Glomerular visceral epithelial cell (primary cell): ENCODE measurements around the gene CYP2B6.
A peak's percentile ranks its signal among the peaks of the same experiment; 100 is the strongest.
"Not testable (repeated sequence)": the region's sequence is repeated elsewhere in the genome, so short reads cannot be mapped to it uniquely, and the experiment has no call there.

Experiments used
- DNase-seq: peaks from one replicate; pipeline ENCODE4 v3.0.0-alpha.2; 2016; ENCODE audit errors: extremely low spot score

Gene CYP2B6

DNA sequence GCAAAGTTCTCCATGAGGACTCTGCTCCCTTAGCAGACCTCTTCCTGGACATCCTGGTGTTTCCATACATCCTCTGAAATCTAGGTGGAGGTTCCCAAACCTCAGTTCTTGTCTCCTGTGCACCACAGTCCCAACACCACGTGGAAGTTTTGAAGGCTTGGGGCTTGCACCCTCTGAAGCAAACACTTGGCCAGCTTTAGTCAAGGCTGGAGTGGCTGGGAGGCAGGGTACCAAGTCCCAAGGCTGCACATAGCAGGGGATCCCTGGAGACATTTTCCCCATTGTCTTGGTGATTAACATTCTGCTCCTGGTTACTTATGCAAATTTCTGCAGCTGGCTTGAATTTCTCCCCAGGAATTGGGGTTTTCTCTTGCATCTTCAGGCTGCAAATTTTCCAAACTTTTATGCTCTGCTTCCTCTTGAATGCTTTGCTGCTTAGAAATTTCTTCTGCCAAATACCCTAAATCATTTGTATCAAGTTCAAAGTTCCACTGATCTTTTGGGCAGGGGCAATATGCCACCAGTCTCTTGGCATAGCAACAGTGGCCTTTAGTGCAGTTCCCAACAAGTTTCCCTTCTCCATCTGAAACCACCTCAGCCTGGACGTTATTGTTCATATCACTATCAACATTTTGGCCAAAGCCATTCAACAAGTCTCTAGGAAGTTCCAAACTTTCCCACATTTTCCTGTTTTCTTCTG, 10.2 kb upstream of the CYP2B6 start:
- not testable (repeated sequence) for DNase-seq

DNA sequence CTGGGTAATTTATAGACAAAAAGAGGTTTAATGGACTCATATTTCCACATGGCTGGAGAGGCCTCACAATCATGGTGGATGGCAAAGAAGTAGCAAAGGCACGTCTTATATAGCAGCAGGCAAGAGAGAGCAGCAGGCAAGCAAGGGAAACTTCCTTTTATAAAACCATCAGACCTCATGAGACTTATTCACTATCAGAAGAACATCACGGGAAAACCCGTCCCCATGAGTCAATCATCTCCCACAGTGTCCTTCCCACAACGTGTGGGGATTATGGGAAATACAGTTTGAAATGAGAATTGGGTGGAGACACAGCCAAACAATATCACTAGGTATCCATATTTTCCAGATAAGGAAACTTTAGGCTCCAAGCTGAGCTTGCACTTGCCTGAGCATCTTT, 9.5 kb upstream of the CYP2B6 start:
- no peak for DNase-seq

DNA sequence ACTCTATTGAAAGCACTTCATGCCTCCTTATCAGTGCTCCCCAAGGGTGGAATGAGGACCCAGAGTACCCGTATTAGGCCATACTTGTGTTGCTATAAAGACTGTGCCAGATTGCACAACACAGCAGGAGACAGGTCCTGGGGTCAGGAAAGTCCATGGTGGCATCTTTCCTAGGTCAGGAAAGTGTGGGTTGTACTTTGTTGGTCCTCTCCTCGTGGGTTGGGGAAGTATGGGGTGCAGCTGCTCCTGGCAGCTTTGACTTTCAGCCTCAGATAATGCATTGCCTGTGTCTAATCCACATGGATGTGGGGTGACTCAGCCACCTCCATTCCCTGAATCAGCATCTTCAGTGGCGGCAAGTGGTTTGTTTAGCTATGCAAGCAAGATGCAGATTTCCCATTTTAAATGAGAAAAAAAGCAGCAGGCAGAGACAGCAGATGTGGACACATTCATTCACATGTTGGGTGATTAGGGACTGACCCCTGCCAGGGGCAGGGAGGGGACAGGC, 8.4 kb upstream of the CYP2B6 start:
- DNase-seq, result no peak

DNA sequence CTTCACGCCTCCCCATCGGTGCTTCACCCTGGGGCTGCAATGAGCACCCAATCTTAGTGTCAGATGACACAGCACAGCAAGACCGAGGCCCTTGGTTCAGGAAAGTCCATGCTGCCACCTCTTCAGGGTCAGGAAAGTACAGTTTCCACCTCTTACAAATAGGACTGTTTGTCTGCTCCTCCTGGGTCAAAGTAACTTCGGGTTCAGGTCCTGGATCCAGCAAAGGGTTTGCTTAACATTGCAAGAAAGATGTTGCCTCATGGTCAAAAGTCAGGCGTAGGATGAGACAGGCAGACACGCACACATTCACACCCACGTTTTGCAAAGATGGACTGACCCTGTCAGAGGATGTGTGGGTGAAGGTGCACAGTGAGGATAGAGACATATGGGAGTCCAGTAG, 1.6 kb upstream of the CYP2B6 start:
- DNase-seq, result no peak

DNA sequence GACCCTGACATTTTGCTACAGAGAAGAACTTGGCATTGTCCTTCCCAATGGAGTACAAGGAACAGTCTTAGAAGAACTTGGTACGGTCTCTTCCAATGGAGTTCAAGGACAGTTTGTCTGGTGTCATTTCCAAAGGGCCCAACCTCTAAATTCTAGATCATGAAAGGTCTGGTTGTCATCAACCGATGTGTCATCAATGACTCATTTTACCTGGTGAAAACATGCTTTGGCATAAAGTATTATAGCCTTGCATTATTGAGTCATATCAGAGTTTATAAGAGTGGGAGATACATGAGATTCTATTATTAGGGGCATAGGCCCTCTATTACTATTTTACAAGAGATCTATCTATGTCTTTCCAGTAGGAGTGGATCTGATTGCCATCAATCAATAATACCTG, 4.3 kb downstream of the CYP2B6 start:
- no peak for DNase-seq

DNA sequence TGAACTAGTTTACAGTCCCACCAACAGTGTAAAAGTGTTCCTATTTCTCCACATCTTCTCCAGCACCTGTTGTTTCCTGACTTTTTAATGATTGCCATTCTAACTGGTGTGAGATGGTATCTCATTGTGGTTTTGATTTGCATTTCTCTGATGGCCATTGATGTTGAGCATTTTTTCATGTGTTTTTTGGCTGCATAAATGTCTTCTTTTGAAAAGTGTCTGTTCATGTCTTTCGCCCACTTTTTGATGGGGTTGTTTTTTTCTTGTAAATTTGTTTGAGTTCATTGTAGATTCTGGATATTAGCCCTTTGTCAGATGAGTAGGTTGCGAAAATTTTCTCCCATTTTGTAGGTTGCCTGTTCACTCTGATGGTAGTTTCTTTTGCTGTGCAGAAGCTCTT, 7.9 kb downstream of the CYP2B6 start:
- DNase-seq, result not testable (repeated sequence)

DNA sequence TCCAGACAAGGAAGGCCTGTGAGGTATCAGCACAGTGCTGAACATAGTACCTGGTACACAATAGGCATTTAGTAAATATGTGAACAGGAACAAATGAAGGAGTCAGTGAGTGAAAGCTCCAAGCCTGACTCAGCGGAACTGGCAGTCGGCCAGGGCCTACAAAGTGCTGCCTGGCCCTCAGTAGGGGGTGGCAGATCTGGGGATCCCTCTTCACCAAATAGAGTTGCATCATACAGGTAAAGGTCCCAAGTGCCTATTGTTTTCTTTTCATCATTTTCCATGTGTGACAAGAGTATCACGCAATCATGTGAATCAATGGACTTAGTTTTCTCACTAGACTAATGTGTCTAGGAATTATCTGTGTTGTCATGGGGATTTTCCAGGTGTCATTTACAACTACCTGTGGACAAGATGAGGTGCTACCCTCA, 9.2 kb downstream of the CYP2B6 start:
- peak; percentile 8 for DNase-seq

DNA sequence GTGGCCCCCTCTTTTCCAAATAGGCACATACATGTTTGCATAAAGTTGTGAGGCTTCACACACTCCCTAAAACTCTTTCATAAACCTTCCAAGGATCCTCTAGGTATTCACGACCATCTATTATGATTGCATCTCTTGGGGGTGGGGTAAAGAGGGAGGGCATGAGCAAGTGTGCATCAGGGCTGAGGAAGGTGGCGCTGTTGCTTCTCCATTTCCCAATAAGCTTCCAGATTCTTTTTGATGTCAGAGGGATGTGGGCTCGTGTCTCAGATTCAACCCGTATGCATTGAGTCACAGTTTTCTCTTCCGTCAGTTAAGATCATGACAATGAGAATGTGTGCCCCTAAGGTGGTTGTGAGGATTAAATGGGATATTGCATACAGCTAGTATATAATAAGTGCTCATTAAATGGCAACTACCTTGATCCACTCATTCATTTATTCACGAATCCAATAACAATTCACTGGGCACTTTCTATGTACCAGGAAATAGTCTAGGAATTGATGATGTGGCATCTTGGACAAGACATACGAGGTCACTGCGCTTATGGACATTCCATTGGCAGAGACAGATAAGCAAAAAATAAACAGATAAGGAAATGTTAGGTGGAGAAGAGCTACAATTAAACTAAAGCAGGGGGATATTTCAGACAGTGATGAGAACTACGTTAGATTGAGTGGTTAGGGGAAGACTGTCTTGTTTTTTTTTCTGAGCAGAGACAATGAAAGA, 10.3 kb downstream of the CYP2B6 start:
- no peak for DNase-seq

DNA sequence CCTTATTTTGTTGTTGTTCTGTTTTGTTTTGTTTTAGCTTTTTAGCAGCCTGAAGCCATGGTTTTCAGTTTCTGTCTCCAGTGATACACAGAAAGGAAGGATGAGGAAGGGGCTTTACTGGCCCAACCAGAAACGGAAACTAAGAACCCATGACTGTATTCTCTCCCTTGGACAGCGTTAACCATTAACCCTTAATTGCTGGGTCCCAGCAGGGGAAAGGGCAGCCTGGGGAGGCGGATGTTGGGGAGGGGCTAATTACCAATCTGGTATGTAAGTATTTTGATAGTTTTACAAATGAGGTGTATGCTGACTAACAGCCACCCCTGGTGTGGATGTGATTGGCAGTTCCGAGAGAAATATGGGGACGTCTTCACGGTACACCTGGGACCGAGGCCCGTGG, 12.6 kb downstream of the CYP2B6 start:
- not testable (repeated sequence) for DNase-seq

DNA sequence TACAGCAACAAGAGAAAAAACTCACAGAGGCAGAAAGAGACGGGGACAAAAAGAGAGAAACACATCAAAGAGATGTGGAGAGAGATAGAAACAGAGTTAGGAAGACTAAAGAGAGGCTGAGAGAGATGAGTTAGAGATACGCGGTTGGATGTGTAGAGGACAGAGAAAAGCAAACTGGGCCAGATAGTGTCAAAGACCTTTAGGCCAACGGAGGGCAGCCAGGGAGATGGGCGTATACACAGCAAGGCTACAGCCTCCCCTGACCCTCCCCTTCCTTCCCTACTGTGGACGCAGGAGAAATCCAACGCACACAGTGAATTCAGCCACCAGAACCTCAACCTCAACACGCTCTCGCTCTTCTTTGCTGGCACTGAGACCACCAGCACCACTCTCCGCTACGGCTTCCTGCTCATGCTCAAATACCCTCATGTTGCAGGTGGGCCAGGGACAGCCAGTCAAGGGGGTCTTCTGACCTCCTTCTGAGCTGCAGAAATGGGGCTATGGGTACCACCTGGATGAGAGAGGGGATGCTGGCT, 18.7 kb downstream of the CYP2B6 start:
- no peak for DNase-seq

DNA sequence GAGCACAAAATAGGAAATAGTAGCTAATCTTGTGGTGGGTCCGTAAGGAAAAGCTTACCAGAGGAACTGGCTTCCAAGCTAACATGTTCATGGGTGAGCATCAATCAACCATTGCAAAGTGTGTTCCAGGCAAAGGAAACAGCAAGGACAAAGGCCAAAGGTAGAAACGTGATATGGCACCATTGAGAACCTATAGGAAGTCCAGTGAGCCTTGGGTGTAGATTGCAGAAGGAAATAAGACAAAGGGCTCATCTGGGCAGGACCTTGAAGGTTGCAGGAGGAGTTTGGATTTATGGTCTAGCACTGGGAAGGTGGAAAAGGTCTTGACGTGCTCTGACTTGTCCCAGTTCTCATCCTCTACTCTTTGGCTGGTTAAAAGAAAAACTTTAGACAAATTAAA, 22.3 kb downstream of the CYP2B6 start:
- DNase-seq, result no peak

DNA sequence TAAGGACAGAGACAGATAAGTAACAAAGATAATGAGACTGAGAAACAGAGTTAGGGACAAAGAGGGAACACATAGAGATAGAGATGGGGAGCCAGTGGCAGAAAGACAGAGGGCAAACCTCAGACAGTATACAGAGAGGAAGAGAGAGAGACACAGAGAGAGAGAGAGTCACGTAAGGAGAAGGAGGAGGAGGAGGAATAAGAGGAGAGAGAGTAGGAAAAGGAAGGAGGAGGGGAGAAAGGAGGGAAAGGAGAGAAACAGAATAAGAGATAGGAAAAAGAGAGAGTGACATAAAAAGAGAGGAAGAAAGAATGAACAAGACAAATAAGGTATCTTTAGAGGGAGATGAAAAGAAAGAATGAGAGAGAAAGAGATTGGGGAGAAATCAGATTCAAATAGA, 23.6 kb downstream of the CYP2B6 start:
- DNase-seq, result no peak

DNA sequence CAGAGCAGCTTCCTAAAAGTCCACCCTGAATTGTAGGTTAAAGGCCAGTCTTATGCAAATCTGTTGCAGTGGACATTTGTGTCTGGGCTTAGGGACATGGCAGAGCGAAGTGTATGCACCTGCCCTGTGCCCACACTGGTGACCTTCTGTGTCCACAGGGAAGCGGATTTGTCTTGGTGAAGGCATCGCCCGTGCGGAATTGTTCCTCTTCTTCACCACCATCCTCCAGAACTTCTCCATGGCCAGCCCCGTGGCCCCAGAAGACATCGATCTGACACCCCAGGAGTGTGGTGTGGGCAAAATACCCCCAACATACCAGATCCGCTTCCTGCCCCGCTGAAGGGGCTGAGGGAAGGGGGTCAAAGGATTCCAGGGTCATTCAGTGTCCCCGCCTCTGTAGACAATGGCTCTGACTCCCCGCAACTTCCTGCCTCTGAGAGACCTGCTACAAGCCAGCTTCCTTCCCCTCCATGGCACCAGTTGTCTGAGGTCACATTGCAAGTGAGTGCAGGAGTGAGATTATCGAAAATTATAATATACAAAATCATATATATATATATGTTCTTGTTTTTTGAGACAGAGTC, 25.5 kb downstream of the CYP2B6 start:
- no peak for DNase-seq

DNA sequence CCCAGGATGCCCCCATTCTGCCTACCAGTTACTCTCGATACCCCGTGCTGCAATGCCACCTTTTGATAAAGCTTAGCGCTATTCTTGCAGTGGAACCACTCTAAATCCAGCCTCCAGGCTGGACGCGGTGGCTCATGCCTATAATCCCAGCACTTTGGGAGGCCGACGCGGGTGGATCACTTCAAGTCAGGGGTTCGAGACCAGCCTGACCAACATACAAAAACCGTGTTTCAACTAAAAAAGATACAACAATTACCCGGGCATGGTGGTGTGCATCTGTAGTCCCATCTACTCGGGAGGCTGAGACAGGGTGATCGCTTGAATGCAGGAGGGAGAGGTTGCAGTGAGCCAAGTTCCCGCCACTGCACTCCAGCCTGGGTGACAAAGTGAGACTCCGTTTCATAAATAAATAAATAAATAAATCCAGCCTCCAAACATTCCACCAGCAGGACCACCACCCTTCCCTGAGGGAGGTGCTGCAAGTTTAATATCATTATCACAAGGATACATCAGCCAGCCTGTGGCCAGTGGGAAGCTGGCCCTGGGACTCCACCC, 27.7 kb downstream of the CYP2B6 start:
- no peak for DNase-seq

DNA sequence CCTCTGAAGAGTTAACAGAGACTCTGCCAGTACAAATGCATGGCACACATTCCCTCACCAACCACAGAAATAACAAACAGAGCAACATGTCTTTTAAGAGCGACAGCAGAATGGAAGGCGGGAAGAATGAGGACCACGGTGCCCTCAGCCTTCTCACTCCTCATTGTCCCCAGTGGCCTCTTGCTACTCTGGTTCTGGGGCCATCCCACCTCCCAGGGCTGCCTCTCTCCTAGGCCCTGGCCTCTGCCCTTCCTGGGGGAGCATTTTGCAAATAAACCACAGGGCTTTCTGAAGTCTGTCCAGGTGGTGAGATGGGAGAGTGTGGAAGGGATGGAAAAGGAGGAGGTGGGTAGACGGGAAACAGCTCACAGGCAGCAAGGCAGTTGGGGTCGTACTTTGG, 28.3 kb downstream of the CYP2B6 start:
- no peak for DNase-seq

DNA sequence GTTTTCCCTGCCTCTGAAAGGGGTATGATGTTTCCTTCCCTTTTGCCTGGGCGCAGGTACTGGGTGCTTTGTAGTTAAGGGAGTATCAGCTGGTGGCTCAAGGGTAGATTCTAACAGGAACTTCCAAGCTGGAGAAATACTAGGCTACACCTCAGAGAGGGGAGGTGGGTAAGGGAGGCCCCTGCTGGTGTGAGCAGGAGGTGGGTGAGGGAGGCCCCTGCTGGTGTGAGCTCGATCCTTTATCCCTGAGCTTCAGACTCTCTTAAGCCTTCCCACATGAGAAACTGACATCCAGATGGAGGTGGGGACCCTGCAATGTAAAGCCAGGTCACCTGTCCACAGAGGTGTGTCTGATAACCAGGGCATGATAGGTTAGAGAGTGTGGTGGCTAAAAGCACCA, 32.1 kb downstream of the CYP2B6 start:
- no peak for DNase-seq

DNA sequence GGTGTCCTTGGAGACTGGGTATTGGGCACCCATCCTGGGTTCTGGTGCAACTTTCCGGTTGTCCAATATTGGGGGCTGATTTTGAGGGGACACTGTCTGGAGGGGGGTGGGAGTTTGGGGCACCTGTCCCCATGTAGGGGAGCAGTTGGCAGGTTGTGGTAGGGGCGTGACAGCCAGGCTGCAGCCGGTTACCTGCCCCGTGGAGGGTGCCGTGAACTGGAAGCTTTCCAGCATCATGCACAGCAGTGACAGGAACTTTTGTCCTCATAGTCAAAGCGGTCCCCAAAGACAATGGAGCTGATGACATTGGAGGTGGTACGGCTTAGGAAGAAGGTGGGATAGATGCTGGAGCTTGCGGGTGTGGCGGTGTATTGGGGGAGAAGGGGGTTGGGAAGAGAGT, 34.3 kb downstream of the CYP2B6 start:
- no peak for DNase-seq

DNA sequence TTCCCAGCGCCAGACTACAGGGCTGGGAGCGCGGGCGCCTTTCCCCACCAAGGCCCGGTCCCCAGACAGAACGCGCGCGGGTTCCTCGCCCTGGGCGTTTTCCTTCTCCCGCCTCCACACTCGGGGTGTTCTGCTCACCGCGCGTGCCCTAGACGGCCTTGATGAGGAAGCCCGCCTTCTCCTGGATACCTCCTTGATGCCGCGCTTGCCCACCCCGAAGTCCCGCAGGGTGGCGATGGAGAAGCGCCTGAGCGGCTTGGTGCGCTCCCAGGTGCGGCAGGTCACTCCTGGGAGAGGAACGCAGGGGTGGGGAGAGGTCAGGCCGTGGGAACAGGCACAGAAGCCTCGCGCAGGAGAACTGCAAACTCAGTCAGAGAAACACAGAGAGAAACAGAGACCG, 34.8 kb downstream of the CYP2B6 start:
- DNase-seq, result no peak

DNA sequence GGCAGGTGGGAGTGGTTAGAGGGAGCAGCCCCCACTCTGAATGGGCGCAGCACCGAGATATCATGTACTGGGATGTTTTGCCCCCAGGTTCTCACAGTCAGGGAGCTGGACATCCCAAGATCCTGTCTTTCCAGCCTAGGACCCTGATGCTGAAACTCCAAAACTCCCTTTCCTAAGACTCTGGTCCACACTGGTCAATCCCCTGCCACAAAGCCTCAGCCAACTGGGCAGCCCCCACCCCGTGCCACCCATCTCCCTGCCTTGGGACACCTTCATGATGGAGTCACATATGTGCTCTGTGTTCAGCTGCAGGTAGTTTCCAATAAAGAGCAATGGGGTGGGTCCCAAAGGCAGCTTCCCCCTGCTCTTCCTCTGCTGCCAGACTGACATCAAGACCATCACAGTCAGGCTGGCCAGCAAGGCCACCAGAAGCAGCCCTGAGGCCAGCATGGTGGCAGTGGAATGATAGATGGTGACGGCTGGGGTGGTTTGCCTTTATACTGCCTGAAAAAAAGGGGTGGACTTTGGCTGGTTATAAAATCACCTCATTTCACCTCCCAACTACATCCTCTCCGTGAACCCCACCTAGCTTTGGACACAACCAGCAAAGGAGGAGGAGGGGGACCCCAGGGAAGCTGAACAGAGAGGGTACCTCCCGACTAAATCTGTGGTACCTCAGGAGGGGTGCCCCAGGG, 36.3 kb downstream of the CYP2B6 start:
- no peak for DNase-seq

DNA sequence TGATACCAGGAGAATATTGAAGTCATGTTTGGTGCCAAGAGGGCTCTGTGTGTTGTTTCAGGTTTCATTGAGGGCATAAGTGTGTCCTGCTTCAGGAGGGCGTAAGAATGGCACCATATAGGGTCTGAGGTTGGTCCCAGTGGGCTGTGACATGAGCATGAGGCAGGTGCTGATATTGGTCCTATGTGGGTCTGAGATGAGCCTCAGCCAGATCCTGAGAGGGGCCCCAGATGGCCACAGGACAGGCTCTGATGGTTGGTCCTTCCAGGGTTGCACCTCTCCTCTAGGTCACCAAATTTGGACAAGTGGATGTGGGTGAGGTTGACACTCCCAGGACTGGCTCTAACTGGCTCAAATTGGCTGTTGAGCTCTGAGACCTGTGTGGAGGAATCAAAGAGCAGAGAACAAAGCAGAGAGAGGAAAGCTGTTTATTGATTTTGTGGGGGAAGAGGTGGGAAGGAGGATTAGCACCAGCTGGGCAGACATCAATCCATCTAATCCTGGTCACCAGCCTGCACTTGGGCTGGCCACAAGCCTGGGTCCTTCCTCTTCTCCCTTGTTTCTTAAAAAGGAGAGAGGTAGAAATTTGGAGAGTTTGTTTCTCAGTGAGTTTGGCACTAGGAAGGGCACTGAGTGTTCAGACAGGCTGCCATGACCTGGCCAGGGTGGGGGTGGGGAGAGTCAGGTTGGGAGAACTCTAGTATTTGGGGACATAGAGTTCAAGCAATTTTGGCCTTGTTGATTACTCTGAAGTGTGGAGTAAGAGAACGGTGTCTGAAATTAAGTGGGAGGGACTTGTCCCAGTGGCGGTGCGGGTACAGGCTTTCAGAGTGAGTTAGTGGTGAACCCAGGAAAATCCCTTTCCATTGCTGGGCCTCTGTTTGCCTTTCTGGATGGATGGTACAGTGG, 38.7 kb downstream of the CYP2B6 start:
- DNase-seq, result no peak

DNA sequence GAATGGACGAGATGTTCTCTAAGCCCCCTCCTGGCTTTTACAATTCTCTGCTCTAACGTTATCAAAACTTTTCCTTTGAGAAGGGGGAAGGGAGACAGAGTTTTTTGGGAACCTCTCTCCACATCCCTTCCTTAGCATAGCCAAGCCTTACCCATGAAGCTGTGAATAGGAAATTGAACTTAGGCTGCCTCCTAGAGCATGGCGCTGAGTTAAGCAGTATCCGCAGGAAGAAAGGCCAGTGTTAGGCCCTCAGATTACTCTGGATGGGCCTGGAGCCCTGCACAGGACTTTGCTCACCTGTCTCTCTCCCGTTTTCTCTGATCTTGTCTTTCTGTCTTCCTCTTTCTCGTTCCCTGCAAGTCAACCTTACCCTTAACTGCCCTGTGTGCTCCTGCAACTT, 39.6 kb downstream of the CYP2B6 start:
- no peak for DNase-seq
